MM.1S (cell line): ENCODE results near the gene TRIM44.
"Not testable (repeated sequence)": the region's sequence is repeated elsewhere in the genome, so short reads cannot be mapped to it uniquely, and the experiment has no call there.

Experiments
- EZH2 ChIP-seq: fragments of 300-600 bp; sonication (generic); optimal IDR thresholded peaks from 2 replicates; pipeline ENCODE3; 2017; ENCODE audit warnings: low read depth, mild to moderate bottlenecking, antibody characterized with exemption, low read length, mixed read lengths
- EZH2phosphoT487 ChIP-seq: fragments of 300-600 bp; sonication (generic); IDR thresholded peaks from 2 replicates; pipeline ENCODE4 v1.6.1; 2018; ENCODE audit warnings: antibody characterized with exemption, low read length
- TF ChIP-seq, protein P1 (sequence below): fragments of 300-600 bp; sonication (generic); IDR thresholded peaks from 2 replicates; pipeline ENCODE4 v1.5.1; 2016; ENCODE audit warnings: antibody characterized with exemption, low read length, mixed read lengths

DNA sequence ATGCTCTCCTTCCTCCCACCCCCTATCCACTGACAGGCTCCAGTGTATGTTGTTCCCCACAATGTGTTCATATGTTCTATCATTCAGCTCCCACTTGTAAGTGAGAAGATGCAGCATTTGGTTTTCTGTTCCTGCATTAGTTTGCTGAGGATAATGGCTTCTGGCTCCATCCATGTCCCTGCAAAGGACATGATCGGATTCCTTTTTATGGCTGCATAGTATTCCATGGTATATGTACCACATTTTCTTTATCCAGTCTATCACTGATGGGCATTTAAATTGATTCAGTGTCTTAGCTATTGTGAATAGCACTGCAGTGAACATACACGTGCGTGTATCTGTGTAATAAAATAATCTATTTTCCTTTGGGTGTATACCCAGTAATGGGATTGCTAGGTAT lies 5.8 kb downstream of the TRIM44 start:
- not testable (repeated sequence) for TF ChIP-seq EZH2, EZH2phosphoT487
- TF ChIP-seq, protein P1, sequence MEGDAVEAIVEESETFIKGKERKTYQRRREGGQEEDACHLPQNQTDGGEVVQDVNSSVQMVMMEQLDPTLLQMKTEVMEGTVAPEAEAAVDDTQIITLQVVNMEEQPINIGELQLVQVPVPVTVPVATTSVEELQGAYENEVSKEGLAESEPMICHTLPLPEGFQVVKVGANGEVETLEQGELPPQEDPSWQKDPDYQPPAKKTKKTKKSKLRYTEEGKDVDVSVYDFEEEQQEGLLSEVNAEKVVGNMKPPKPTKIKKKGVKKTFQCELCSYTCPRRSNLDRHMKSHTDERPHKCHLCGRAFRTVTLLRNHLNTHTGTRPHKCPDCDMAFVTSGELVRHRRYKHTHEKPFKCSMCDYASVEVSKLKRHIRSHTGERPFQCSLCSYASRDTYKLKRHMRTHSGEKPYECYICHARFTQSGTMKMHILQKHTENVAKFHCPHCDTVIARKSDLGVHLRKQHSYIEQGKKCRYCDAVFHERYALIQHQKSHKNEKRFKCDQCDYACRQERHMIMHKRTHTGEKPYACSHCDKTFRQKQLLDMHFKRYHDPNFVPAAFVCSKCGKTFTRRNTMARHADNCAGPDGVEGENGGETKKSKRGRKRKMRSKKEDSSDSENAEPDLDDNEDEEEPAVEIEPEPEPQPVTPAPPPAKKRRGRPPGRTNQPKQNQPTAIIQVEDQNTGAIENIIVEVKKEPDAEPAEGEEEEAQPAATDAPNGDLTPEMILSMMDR, result not testable (repeated sequence)
